NCI-H2107 treated with DMSO at 0.1 percent for 48 hours (cell line): Measurements from ENCODE around the gene PRR22.
"Not testable (repeated sequence)": the region's sequence is repeated elsewhere in the genome, so short reads cannot be mapped to it uniquely, and the experiment has no call there.

ENCODE experiments used
- DNase-seq: peaks from one replicate; lab custom pipeline; 2025; ENCODE audit not compliant: unreplicated experiment; lab: John Stamatoyannopoulos, UW

PRR22 gene

DNA sequence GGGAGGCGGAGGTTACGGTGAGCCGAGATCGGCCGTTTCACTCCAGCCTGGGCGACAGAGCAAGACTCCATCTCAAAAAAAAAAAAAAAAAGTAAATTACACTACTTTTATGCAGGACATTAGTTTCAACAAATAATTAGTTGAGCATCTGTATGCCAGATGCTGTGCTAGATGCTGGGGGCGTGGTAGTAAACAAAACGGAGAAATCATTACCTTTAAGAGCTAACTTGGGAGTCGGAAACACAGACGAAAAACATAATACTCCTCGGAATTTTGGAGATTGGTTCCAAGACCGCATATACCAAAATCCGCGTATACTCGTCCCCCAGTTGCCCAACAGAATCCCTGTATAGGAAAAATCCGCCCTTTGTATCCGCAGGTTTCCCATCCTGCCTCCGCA, 7.7 kb upstream of the PRR22 start:
- DNase-seq: no peak

DNA sequence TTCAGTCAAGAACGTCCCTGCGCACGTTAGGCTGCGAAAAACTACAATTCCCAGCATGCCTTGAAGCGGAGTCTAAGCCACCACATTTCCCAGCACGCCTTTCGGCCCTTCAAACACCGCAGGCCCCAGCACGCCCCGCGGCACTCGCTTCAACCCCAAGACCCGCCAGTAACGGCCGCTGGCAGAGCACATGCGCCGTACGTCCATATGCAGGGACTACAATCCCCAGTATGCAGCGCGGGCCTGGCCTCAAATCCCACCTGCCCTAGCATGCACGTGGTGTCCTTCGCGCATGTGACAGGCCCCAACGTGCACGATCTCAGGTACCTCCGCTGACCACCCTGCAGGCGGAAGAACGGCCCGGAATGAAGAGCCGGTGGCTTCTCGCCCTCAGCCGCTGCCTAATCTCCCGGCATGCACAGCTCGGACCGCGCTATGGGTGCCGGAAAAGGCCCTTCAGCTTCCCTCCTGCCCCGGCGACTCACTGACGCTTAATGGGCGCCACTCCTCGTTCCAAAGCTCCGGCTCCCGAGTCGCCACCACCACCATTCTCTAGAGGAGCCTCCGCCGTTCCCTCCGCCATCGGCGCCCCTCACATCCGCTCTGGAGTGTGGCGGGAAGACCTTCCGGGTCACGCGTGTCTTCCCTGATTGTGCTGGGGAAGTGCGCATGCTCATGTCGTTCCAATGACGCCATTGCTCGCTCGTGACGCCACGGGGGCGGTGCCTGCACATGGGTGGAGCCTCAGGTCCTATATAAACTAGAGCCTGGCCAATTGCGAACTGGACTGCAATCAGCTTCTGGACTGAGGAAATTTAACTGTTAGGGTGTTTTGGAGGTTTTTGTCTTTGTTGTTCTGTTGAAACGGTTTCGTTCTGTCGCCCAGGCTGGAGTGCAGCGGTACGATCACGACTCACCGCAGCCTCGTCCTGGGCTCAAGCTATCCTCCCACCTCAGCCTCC, 6.3 kb upstream of the PRR22 start, which contains the start of gene DUS3L:
Gene DUS3L (minus strand): TSS at position 605 of the 962 bp plus-strand sequence. CDS start 22 bp downstream, at position 583.
- peak; percentile 89 for DNase-seq

- DNase-seq: no peak
Observed at GRCh38 chr19:5789886-5790558, 5.5 kb upstream of the PRR22 start.

- no peak for DNase-seq
Observed at GRCh38 chr19:5789351-5789761, 4.8 kb upstream of the PRR22 start.

GRCh38 chr19:5788422-5788821, 3.9 kb upstream of the PRR22 start:
- no peak for DNase-seq

GRCh38 chr19:5787409-5788182, 3.0 kb upstream of the PRR22 start:
- no peak for DNase-seq

- no peak for DNase-seq
Observed at GRCh38 chr19:5786593-5787408, 2.3 kb upstream of the PRR22 start.

- DNase-seq: no peak
Observed at GRCh38 chr19:5785423-5785822, 877 bp upstream of the PRR22 start.

GRCh38 chr19:5782945-5783919, 1.3 kb downstream of the PRR22 start:
- DNase-seq: no peak

DNA sequence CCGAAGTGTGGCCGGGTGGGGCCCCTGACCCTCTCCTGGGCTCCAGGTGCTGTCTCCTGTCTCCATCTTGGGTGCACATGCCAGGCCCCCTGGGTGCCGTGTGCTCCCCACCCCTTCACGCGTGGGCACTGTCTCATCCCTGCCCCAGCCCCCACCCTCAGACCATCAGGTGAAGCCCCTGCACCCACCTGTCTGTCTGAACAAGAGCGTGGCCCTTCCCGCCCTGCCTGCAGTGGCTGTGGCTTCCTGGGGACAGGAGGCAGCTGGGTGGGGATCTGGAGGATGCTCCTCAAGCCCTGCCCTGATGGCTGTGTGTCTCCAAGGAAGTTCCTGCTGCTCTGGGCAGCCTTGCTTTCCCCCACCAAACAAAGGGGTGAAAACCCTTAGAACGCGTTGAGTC, 2.2 kb downstream of the PRR22 start:
- no peak for DNase-seq

- not testable (repeated sequence) for DNase-seq
Observed at GRCh38 chr19:5780916-5781315, 3.6 kb downstream of the PRR22 start.

GRCh38 chr19:5778402-5778801, 6.1 kb downstream of the PRR22 start:
- no peak for DNase-seq

- DNase-seq: no peak
Observed at GRCh38 chr19:5775668-5776309, 8.8 kb downstream of the PRR22 start.

DNA sequence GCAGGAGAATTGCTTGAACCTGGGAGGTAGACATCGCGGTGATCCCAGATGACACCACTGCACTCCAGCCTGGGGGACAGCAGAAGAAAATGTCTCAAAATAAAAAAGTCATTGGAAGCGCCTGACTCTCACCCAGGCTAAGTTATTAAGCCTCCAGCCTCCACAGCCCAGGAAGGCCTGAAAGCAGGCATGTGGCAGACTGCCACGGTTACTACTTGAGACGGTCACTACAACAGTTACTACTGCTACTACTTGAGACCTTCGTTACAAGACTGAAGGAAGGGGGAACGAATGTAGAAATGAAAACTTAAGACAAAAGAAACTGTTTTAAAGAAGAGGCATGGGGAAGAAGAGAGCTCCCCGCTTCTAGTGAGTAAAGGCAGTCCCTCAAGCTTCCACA, 9.6 kb downstream of the PRR22 start:
- no peak for DNase-seq

DNA sequence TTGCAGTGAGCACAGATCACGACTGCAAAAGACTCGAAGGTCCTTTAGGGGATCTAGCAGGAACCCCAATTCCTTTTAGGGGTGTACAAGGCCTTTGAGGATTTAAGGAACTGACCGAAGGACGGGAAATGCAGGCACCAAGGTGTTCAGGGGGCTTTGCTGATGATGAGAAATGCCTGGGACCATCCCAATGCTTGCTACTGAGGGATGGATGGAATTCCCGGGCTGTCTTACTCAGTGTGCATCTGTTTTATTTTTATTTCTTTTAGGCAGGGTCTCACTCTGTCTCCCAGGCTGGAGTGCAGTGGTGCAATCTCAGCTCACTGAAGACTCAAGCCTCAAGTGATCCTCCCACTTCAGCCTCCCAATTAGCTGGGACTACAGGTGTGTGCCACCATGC, 11.3 kb downstream of the PRR22 start:
- no peak for DNase-seq

- no peak for DNase-seq
Observed at GRCh38 chr19:5772416-5772815, 12.1 kb downstream of the PRR22 start.

GRCh38 chr19:5767949-5768348, 16.6 kb downstream of the PRR22 start:
- no peak for DNase-seq

DNA sequence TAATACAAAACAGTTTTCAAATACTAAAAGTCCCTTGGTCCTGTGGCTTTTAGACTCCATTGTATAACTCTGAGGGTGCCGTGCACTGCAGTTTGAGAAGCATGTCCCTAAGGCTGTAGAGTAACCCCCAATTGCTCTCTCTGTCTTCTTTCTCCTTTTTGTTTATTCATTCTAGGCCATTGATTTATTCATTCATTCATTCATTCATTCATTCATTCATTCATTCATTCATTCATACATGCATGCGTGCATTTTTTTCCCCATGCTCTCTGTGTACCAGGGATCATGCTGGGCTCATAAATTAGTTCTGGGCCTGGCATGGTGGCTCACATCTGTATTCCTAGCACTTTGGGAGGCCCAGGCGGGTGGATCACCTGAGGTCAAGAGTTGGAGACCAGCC, 19.3 kb downstream of the PRR22 start:
- no peak for DNase-seq
